Measurements from ENCODE around the gene TEPSIN.

The TEPSIN gene

GRCh38 chr17:81238815-81239713, at the start of gene TEPSIN, which contains the start of gene NDUFAF8:
Gene TEPSIN, minus strand, starts transcription at chr17:81239055. Its CDS starts 22 bp downstream, at chr17:81239033.
Gene NDUFAF8, plus strand, starts transcription at chr17:81239318. Its CDS starts 46 bp downstream, at chr17:81239364.
- DNase-seq (ENCODE audit: low read depth in 2 of 2), result peak; percentile 88 to 93

DNA sequence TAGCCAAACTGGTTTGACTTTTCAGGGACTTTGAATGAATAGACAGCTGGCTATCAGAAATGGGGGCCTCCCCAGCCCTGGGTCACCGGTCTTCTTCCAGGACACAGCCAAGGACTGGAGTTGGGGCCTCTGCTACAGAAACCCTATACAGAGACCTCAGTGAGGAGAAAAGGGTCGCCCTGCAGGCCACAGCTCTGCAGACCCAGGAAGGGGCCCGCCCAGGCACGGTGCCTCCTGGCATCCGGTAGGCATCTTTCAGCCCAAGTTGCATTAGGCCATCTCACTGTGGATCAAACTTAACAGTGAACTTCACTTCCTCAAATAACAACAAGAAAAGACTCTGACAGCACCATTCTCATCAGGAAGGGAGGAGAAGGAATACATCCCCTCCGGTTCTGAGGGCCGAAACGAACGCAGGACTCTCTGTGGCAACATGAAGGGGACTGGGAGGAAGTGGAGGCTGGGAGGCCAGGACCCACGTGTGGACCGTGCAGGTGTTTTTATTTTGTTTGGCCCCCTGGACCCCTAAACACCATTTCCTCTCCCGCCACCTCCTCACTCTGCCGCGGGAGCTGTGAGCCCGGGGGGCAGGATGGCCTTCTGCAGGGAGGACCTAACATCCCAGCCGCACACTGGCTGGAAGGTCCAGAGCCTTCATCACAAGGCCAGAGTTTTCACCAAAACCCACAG, 49.0 kb upstream of the TEPSIN start:
- DNase-seq (ENCODE audit: low read depth in 2 of 2), result no peak

GRCh38 chr17:81287152-81287551, 48.3 kb upstream of the TEPSIN start:
- DNase-seq (ENCODE audit: low read depth in 2 of 2), result no peak

GRCh38 chr17:81286491-81287145, 47.8 kb upstream of the TEPSIN start:
- no peak for DNase-seq (ENCODE audit: low read depth in 2 of 2)

GRCh38 chr17:81285894-81286293, 47.0 kb upstream of the TEPSIN start:
- no peak for DNase-seq (ENCODE audit: low read depth in 2 of 2)

DNA sequence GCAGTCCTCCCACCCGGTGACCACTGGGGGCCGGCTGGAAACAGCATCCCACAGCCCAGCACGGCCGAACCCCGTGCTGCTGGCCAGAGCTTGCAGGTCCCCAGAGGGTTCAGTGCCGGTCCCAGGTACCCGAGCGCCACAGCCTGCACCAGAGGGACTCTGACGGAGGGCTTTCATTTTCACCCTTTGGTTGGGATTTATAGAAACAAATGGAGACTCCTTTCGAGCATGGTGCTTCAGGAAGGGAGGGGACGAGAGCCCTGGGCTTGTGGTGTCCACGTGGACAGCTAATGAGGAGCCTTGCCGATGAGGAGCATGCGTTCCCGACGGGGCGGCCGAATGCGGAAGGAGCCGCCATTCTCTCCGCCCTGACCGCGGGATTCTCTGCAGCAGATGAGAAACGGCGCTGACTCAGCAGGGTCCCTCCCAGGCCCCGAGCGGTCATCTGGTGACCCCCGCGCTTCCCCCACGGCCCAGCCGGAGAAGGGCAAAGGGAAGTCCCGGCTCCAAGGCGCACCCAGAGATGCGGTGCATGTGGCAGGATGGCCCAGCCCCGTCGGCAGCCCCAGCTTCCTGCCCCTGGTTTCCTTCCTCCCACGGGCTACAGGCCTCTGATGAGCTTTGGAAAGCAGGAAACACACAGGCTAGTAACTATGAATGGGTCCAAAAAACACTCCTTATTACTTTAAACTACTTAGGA, 46.5 kb upstream of the TEPSIN start:
- DNase-seq (ENCODE audit: low read depth in 2 of 2), result peak in 1 of 2 donors; percentile 25

- DNase-seq (ENCODE audit: low read depth in 2 of 2), result no peak
Observed at GRCh38 chr17:81282876-81283275, 44.0 kb upstream of the TEPSIN start.

GRCh38 chr17:81282141-81282540, 43.3 kb upstream of the TEPSIN start:
- no peak for DNase-seq (ENCODE audit: low read depth in 2 of 2)

GRCh38 chr17:81280571-81280970, 41.7 kb upstream of the TEPSIN start:
- no peak for DNase-seq (ENCODE audit: low read depth in 2 of 2)

- no peak for DNase-seq (ENCODE audit: low read depth in 2 of 2)
Observed at GRCh38 chr17:81279278-81280275, 40.7 kb upstream of the TEPSIN start.

DNA sequence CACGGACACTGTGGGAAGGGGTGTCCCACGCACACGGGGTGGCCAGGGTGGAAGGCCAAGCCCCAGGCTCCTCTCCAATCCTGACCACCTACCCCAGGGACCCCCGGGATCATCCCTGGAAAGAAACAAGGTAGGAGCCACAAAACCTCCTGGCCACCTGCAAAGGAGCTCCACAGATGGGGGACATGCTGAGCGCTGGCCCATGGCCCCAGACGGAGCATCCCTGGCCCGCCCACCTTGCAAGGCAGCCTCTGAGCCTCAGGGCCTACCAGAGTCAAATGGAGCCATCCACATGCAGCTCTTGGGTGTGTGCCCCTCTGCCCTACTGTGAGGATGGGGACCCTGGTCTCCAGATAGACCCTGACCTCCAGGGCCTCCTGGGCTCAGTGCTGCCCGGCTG, 40.0 kb upstream of the TEPSIN start:
- DNase-seq (ENCODE audit: low read depth in 2 of 2), result no peak

DNA sequence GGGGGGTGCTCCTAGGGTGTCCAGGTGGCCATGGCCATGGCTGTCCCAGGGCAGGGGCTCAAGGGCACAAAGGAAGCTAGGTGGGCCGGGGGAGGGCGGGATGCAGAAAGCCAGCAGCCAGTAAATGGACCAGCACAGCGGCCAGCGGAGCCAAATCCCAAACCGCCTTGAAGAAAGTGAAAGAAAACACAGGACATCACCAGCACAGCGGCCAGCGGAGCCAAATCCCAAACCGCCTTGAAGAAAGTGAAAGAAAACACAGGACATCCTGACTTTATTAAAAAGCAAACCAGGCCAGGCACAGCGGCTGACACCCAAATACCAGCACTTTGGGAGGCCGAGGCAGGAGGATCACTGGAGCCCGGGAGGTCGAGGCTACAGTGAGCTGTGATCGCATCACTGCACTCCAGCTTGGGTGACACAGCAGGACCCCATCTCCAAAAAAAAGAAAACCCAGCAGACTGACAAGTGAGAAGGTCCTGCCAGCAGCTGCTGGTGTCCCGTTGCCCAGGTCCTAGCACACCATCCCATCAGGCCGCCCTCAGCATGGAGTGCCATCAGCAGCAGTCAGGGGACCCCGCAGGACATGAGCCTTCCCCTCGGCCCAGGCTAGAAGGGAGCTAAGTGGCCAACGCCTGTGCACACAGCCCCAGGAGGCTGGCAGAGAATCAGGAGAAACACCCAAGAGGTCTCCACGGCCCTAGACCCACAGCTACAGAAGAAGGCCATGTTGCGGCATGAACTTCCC, 39.3 kb upstream of the TEPSIN start:
- no peak for DNase-seq (ENCODE audit: low read depth in 2 of 2)

DNA sequence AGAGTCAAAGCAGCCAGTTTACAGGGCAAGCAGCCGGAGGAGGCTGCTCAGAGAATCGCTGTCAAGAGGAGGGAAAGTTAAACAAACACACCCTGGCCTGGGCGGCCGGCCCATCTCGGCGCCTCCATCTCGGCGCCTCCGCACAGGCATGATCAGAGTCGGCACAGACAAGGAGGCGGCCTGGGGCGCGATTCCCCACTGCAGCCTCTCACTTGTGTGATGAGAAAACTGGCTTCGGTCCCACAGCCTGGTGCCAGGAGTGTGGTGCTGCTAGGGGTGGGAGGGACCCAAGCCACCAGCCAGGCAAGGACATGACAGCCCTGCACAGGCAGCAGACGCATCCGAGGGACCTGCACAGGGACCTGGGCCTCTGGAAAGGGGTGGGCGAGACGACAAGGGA, 38.6 kb upstream of the TEPSIN start:
- no peak for DNase-seq (ENCODE audit: low read depth in 2 of 2)

DNA sequence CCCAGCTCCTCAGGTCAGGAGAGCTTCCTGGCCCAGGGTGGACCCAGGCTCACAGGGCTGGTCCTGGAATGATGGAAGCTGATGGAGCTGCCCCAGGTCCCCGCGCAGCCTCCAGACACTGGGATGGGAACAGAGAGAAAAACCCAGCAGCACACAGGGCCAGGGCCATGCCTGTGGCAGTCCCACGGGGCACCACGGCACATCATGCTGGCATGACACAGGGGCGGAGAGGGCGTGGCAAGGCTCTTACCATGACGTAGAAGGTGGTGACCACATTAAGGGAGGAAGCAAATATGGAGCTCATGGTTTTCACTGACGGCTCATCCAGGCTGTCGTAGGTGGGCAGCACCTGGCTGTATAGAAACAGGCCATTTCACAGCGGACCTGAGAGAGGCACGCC, 37.9 kb upstream of the TEPSIN start:
- DNase-seq (ENCODE audit: low read depth in 2 of 2), result no peak

DNA sequence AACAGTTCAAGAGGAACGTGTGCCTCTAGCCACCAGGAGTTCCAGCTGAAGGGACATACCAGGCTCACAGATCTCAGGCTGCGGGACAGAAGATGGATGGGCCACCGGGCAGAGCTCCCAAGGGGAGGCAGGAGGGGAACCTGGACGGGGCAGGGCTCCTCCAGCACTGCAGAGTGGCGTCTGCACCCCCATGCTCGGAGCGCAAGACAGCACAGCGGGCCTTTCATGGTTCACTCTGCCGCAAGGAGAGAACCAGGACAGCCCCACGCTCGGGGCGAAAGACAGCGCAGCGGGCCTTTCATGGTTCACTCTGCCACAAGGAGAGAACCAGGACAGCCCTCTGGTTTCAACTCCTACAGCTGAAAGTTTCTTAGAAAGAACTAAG, 35.6 kb upstream of the TEPSIN start:
- no peak for DNase-seq (ENCODE audit: low read depth in 2 of 2)

DNA sequence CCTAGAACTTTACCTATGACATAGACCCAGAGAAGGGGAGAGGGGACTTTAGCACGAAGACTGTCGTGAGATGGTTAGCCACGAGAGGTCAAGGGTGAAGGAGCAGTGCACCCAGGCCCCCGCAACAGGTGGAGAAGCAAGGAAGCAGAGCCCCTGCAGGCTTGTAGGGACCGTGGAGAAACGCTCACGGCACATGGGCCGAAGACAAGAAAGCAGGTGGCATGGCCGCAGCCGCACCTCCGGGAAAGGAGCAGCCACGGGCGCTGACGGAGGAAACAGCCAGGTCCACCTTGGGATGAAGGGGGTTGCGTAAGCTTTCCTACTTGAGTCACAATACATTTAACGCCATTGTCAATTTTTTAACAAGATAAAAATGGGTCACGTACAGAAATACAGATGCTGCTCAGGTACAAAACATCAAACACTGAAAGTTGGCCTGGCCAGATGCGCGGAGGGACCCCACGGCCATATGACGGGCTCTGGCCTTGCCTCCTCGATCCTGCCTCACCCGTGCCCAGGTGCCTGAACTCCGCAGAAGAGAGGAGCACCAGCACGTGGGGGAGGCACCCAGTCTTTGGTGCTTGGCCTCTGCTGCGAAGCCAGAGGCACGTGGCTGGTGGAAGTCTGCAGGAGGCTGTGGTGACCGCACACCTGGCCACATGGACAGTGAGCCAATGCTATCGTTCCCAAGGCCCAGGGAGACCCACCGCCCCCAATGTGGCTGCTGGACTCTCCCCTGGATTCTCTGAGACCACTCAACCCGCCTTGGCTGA, 35.0 kb upstream of the TEPSIN start:
- DNase-seq (ENCODE audit: low read depth in 2 of 2), result no peak

GRCh38 chr17:81272616-81273015, 33.8 kb upstream of the TEPSIN start:
- DNase-seq (ENCODE audit: low read depth in 2 of 2), result no peak

- no peak for DNase-seq (ENCODE audit: low read depth in 2 of 2)
Observed at GRCh38 chr17:81271226-81271625, 32.4 kb upstream of the TEPSIN start.

DNA sequence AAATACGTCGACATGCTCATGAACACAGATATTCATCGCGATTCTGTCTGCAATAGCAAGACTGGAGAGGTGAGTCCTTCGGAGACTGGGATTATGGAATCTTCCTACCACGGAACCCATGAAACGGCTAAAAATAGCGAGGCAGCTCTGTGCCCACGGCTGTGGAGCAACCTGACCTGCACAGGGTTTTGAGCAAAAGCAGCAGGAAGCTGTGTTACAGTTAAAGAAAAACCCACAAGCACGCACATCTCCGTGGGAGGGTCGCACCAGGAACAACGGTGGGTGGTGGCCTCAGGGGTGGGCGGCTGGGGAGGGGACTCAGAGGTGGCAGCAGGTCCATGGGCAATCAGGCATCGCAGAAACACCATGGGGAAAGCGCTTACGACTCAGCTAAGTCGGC, 31.4 kb upstream of the TEPSIN start:
- no peak for DNase-seq (ENCODE audit: low read depth in 2 of 2)

All from activated CD8-positive, alpha-beta memory T cell treated with anti-CD3 and anti-CD28 coated beads for 4 hours (primary cell).